Endothelial cell (in vitro differentiated cells): ENCODE measurements around the gene C3orf22. TPM values are rescaled to one million over a fixed set of nuclear protein-coding genes. Genes with fewer than 3 reads are reported as not detected.
A peak's percentile ranks its signal among the peaks of the same experiment; 100 is the strongest.

ENCODE experiments used
- DNase-seq: peaks from one replicate; pipeline ENCODE4 v3.0.0; 2021; ENCODE audit warnings: low spot score
- H3K27ac Mint-ChIP-seq: one replicate; pipeline ENCODE4 v1.8.0; 2021; ENCODE audit warnings: mixed read lengths, inconsistent platforms; ENCODE audit not compliant: unreplicated experiment
- H3K27me3 Mint-ChIP-seq: one replicate; pipeline ENCODE4 v1.8.0; 2021; ENCODE audit warnings: mild to moderate bottlenecking, moderate library complexity, mixed read lengths, inconsistent platforms; ENCODE audit not compliant: unreplicated experiment
- H3K36me3 Mint-ChIP-seq: one replicate; pipeline ENCODE4 v1.8.0; 2021; ENCODE audit warnings: mild to moderate bottlenecking, low read depth, mixed read lengths, inconsistent platforms; ENCODE audit not compliant: unreplicated experiment
- H3K4me1 Mint-ChIP-seq: one replicate; pipeline ENCODE4 v1.8.0; 2021; ENCODE audit warnings: mild to moderate bottlenecking, mixed read lengths, inconsistent platforms; ENCODE audit not compliant: unreplicated experiment
- H3K4me3 Mint-ChIP-seq: one replicate; pipeline ENCODE4 v1.8.0; 2021; ENCODE audit warnings: mild to moderate bottlenecking, mixed read lengths, inconsistent platforms; ENCODE audit not compliant: unreplicated experiment
- H3K9me3 Mint-ChIP-seq: one replicate; pipeline ENCODE4 v1.8.0; 2021; ENCODE audit warnings: mixed read lengths, inconsistent platforms; ENCODE audit not compliant: unreplicated experiment
- total RNA-seq: library from RNA; stranded (reverse); fragmentation: NEBNext Ultra II Directional; extraction: Animal tissue kit (Norgen Biotek cat#: 25700); gene quantifications from one replicate; pipeline ENCODE4 v1.2.1, GENCODE V29; 2021; ENCODE audit not compliant: unreplicated experiment
- TF ChIP-seq, protein P1 (sequence below): fragments of 200-600 bp; sonication (generic); IDR thresholded peaks from one replicate; pipeline ENCODE4 v1.5.0; 2021; ENCODE audit warnings: antibody characterized with exemption; ENCODE audit not compliant: unreplicated experiment

C3orf22 gene
- total RNA-seq, 1 donor from 2014 or later: not detected

- Mint-ChIP-seq H3K4me3 (no peak overlapping the region), H3K27me3 (peaks cover 6% of the 10 kb centered on the region), H3K4me1 (peaks cover 8% of the 10 kb centered on the region), H3K27ac (no peak overlapping the region), H3K36me3 (peaks cover 4% of the 10 kb centered on the region), H3K9me3 (no peaks in the 10 kb centered on the region)
- TF ChIP-seq, protein P1, sequence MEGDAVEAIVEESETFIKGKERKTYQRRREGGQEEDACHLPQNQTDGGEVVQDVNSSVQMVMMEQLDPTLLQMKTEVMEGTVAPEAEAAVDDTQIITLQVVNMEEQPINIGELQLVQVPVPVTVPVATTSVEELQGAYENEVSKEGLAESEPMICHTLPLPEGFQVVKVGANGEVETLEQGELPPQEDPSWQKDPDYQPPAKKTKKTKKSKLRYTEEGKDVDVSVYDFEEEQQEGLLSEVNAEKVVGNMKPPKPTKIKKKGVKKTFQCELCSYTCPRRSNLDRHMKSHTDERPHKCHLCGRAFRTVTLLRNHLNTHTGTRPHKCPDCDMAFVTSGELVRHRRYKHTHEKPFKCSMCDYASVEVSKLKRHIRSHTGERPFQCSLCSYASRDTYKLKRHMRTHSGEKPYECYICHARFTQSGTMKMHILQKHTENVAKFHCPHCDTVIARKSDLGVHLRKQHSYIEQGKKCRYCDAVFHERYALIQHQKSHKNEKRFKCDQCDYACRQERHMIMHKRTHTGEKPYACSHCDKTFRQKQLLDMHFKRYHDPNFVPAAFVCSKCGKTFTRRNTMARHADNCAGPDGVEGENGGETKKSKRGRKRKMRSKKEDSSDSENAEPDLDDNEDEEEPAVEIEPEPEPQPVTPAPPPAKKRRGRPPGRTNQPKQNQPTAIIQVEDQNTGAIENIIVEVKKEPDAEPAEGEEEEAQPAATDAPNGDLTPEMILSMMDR: no peak
- no peak for DNase-seq
Measured at GRCh38 chr3:126525853-126526667, 32.7 kb downstream of the C3orf22 start.

DNA sequence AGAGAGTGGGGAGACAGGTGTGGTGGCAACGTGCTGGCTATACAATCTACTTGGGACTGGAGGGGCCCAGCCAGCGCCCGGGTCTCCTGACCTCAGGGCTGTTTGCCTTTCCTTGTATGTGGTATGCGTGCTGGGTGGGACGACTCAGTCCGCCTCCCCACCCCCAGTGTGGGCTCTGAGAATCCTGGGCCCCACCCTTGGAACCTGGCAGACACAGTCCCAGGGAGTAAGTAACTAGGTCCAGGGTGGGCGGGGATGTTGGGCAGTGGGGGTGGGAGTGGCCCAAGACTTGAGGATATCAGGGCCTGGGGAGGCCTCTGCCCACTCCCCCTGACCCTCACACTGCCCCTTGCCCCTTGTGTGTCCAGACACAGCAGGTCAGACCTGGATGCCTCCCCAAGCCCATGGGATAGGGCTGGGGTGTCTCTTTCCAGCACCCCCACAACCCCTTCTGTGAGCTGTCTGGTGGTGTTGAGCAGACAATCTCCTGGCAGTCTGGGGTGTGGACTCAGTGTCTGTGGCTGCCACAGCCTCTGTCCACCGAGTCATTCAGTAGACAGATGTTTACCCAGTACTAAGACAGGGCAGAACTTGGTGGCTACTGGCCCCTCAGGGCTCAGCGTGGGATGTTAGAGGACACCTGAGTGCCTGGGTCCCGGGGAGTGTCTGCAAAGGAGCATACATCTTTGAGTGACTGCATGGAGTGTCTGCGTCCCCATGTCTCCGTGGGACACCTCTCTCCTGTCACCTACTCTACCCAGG lies 33.5 kb downstream of the C3orf22 start:
- Mint-ChIP-seq H3K36me3 (peaks cover 4% of the 10 kb centered on the region), H3K4me1 (peaks cover 8% of the 10 kb centered on the region), H3K4me3 (no peak overlapping the region), H3K27ac (no peak overlapping the region), H3K9me3 (no peaks in the 10 kb centered on the region), H3K27me3 (peaks cover 6% of the 10 kb centered on the region)
- TF ChIP-seq, protein P1: no peak
- no peak for DNase-seq

- H3K4me1 Mint-ChIP-seq: peaks cover 8% of the 10 kb centered on the region
- H3K27ac Mint-ChIP-seq: no peak overlapping the region
- TF ChIP-seq, protein P1: no peak
- no peak overlapping the region for H3K4me3 Mint-ChIP-seq
- H3K9me3 Mint-ChIP-seq: no peaks in the 10 kb centered on the region
- peaks cover 6% of the 10 kb centered on the region for H3K27me3 Mint-ChIP-seq
- no peak for DNase-seq
- H3K36me3 Mint-ChIP-seq: peaks cover 4% of the 10 kb centered on the region
Measured at GRCh38 chr3:126524429-126524988, 34.2 kb downstream of the C3orf22 start.

GRCh38 chr3:126523745-126524428 lies 34.8 kb downstream of the C3orf22 start, which contains the start of gene CHST13:
Gene CHST13 (plus strand): TSS chr3:126524155. CDS start chr3:126524333, 178 bp downstream.
- DNase-seq: peak; percentile 64
- H3K4me3 Mint-ChIP-seq: peak within 1 kb of the TSS; percentile 47
- peaks cover 4% of the 10 kb centered on the region for H3K36me3 Mint-ChIP-seq
- H3K4me1 Mint-ChIP-seq: peaks cover 8% of the 10 kb centered on the region
- TF ChIP-seq, protein P1: no peak
- H3K27me3 Mint-ChIP-seq: peaks cover 6% of the 10 kb centered on the region
- no peaks in the 10 kb centered on the region for H3K9me3 Mint-ChIP-seq
- no peak within 1 kb of the TSS for H3K27ac Mint-ChIP-seq
